ENCODE measurements around the gene S100A10.

- TF ChIP-seq SNAI2 (CRISPR knock-in tag; IDR thresholded peaks at IDR 0.05), result no peak
- TF ChIP-seq ZFP30 (CRISPR knock-in tag; IDR thresholded peaks at IDR 0.05), result no peak
- TF ChIP-seq ARNTL (CRISPR knock-in tag; IDR thresholded peaks at IDR 0.05; ENCODE audit: borderline replicate concordance, low read depth), result no peak
- TF ChIP-seq PATZ1 (CRISPR knock-in tag; IDR thresholded peaks at IDR 0.05; ENCODE audit: borderline replicate concordance), result no peak
- TF ChIP-seq, protein P1, sequence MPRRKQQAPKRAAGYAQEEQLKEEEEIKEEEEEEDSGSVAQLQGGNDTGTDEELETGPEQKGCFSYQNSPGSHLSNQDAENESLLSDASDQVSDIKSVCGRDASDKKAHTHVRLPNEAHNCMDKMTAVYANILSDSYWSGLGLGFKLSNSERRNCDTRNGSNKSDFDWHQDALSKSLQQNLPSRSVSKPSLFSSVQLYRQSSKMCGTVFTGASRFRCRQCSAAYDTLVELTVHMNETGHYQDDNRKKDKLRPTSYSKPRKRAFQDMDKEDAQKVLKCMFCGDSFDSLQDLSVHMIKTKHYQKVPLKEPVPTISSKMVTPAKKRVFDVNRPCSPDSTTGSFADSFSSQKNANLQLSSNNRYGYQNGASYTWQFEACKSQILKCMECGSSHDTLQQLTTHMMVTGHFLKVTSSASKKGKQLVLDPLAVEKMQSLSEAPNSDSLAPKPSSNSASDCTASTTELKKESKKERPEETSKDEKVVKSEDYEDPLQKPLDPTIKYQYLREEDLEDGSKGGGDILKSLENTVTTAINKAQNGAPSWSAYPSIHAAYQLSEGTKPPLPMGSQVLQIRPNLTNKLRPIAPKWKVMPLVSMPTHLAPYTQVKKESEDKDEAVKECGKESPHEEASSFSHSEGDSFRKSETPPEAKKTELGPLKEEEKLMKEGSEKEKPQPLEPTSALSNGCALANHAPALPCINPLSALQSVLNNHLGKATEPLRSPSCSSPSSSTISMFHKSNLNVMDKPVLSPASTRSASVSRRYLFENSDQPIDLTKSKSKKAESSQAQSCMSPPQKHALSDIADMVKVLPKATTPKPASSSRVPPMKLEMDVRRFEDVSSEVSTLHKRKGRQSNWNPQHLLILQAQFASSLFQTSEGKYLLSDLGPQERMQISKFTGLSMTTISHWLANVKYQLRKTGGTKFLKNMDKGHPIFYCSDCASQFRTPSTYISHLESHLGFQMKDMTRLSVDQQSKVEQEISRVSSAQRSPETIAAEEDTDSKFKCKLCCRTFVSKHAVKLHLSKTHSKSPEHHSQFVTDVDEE (CRISPR knock-in tag; IDR thresholded peaks at IDR 0.05), result no peak
- no peak for TF ChIP-seq CSDC2 (CRISPR knock-in tag; IDR thresholded peaks at IDR 0.05)
- no peak for TF ChIP-seq ESRRG (CRISPR knock-in tag; IDR thresholded peaks at IDR 0.05)
- no peak for TF ChIP-seq ZNF70 (CRISPR knock-in tag; IDR thresholded peaks at IDR 0.05)
- TF ChIP-seq ZFP3 (CRISPR knock-in tag; IDR thresholded peaks at IDR 0.05), result no peak
- no peak for TF ChIP-seq RARB (CRISPR knock-in tag; IDR thresholded peaks at IDR 0.05)
Observed at GRCh38 chr1:151952811-151953210, 40.8 kb downstream of the S100A10 start.
